GM10847 (cell line): ENCODE results near the gene ZNF500.
A peak's percentile ranks its signal among the peaks of the same experiment; 100 is the strongest.

Experiments
- POLR2A ChIP-seq: IDR thresholded peaks from 2 replicates; pipeline ENCODE4 v1.6.1; 2011; ENCODE audit not compliant: insufficient read length; ENCODE audit errors: extremely low read depth

ZNF500 gene

GRCh38 chr16:4787068-4787467 lies 20.1 kb upstream of the ZNF500 start:
- TF ChIP-seq POLR2A, result no peak

GRCh38 chr16:4785758-4786433 lies 18.9 kb upstream of the ZNF500 start:
- no peak for TF ChIP-seq POLR2A

GRCh38 chr16:4783951-4784336 lies 17.0 kb upstream of the ZNF500 start:
- no peak for TF ChIP-seq POLR2A

GRCh38 chr16:4783251-4783950 lies 16.4 kb upstream of the ZNF500 start:
- no peak for TF ChIP-seq POLR2A

- no peak for TF ChIP-seq POLR2A
These were observed 13.3 kb upstream of the ZNF500 start for GRCh38 chr16:4780235-4780634.

- no peak for TF ChIP-seq POLR2A
These were observed 11.1 kb upstream of the ZNF500 start for GRCh38 chr16:4778050-4778392.

GRCh38 chr16:4777339-4778049 lies 10.5 kb upstream of the ZNF500 start:
- no peak for TF ChIP-seq POLR2A

GRCh38 chr16:4776141-4776705 lies 9.3 kb upstream of the ZNF500 start:
- no peak for TF ChIP-seq POLR2A

GRCh38 chr16:4775005-4775404 lies 8.0 kb upstream of the ZNF500 start:
- TF ChIP-seq POLR2A, result no peak

- no peak for TF ChIP-seq POLR2A
These were observed 5.4 kb upstream of the ZNF500 start for GRCh38 chr16:4772351-4772750.

- TF ChIP-seq POLR2A, result no peak
These were observed 4.7 kb upstream of the ZNF500 start for GRCh38 chr16:4771646-4772045.

- no peak for TF ChIP-seq POLR2A
These were observed 2.3 kb upstream of the ZNF500 start for GRCh38 chr16:4769306-4769638.

- peak; percentile 79 for TF ChIP-seq POLR2A
These were observed 1.8 kb upstream of the ZNF500 start for GRCh38 chr16:4768549-4769305.

- no peak for TF ChIP-seq POLR2A
These were observed 1.0 kb upstream of the ZNF500 start for GRCh38 chr16:4767872-4768548.

- no peak for TF ChIP-seq POLR2A
These were observed 1.2 kb downstream of the ZNF500 start for GRCh38 chr16:4765511-4766474.
